Measurements from ENCODE around the gene GAS7.

Gene GAS7

GRCh38 chr17:10046786-10047785 is 151.3 kb downstream of the GAS7 start:
- DNase-seq, result no peak

GRCh38 chr17:10045871-10046658 is 152.3 kb downstream of the GAS7 start:
- no peak for DNase-seq

- no peak for DNase-seq
Observed at GRCh38 chr17:10042589-10043244, 155.7 kb downstream of the GAS7 start.

- no peak for DNase-seq
Observed at GRCh38 chr17:10041916-10042588, 156.4 kb downstream of the GAS7 start.

GRCh38 chr17:10041287-10041612 is 157.2 kb downstream of the GAS7 start:
- DNase-seq, result no peak

GRCh38 chr17:10036511-10037061 is 161.8 kb downstream of the GAS7 start:
- DNase-seq, result peak; percentile 79 to 84

- DNase-seq, result no peak
Observed at GRCh38 chr17:10035885-10036284, 162.5 kb downstream of the GAS7 start.

GRCh38 chr17:10034719-10035475 is 163.5 kb downstream of the GAS7 start:
- DNase-seq, result no peak

GRCh38 chr17:10033959-10034358 is 164.4 kb downstream of the GAS7 start:
- peak; percentile 89 to 94 for DNase-seq

GRCh38 chr17:10033449-10033848 is 165.0 kb downstream of the GAS7 start:
- DNase-seq, result no peak

- no peak for DNase-seq
Observed at GRCh38 chr17:10032118-10032852, 166.1 kb downstream of the GAS7 start.

GRCh38 chr17:10031606-10032005 is 166.8 kb downstream of the GAS7 start:
- no peak for DNase-seq

- no peak for DNase-seq
Observed at GRCh38 chr17:10031127-10031526, 167.3 kb downstream of the GAS7 start.

- DNase-seq, result no peak
Observed at GRCh38 chr17:10029129-10029528, 169.3 kb downstream of the GAS7 start.

- DNase-seq, result peak in 1 of 2 donors; percentile 21
Observed at GRCh38 chr17:10025976-10026901, 172.2 kb downstream of the GAS7 start.

- DNase-seq, result peak; percentile 54 to 88
Observed at GRCh38 chr17:10025224-10025623, 173.2 kb downstream of the GAS7 start.

- peak in 1 of 2 donors; percentile 68 for DNase-seq
Observed at GRCh38 chr17:10022416-10022815, 176.0 kb downstream of the GAS7 start.

- peak; percentile 83 to 85 for DNase-seq
Observed at GRCh38 chr17:10021272-10021984, 177.0 kb downstream of the GAS7 start.
